Mucosa of descending colon (tissue), 3 donors: ENCODE measurements around the gene CACNB4. TPM values are rescaled to one million over a fixed set of nuclear protein-coding genes. Genes with fewer than 3 reads are reported as not detected.

Experiments
- ATAC-seq: fragments of 200-7000 bp; cut with Tn5 transposase; one replicate; pipeline ENCODE4 v1.9.1; 2020; ENCODE audit warnings: mild to moderate bottlenecking, moderate library complexity
- DNase-seq, 3 donors: peaks; one replicate each; pipeline ENCODE4 v3.0.0-alpha.2; 2020
- H3K36me3 ChIP-seq: fragments of 200-600 bp; one replicate; pipeline ENCODE4 v1.8.0; 2021; ENCODE audit warnings: low read depth, mild to moderate bottlenecking
- H3K4me1 ChIP-seq: fragments of 200-600 bp; one replicate; pipeline ENCODE4 v1.8.0; 2021; ENCODE audit warnings: low read depth, mild to moderate bottlenecking
- H3K4me3 ChIP-seq: fragments of 200-600 bp; one replicate; pipeline ENCODE4 v1.8.0; 2021; ENCODE audit warnings: mild to moderate bottlenecking
- H3K9me3 ChIP-seq: fragments of 200-600 bp; one replicate; pipeline ENCODE4 v1.8.0; 2021; ENCODE audit warnings: mild to moderate bottlenecking
- intact Hi-C, 2 donors: fragments of 100-400 bp; cut with DNase I in 1 of 2; cut with micrococcal nuclease in 1 of 2; formaldehyde crosslinking; loops; one replicate each; pipeline versions ENCODE4 v1.11.0 to v1.11.1; 2022; cut with DNase I, micrococcal nuclease
- total RNA-seq, 3 donors: library from RNA; stranded (reverse); fragmentation: NEBNext Ultra II Directional in 2 of 3; extraction: Animal tissue kit (Norgen Biotek cat#: 25700) in 2 of 3; gene quantifications; one replicate each; pipeline versions ENCODE4 v1.2.1 to v1.2.4, GENCODE V29; 2021 to 2023
- TF ChIP-seq, protein P1 (sequence below): fragments of 200-600 bp; IDR thresholded peaks from one replicate; pipeline ENCODE4 v1.8.0; 2022; ENCODE audit warnings: antibody characterized with exemption, mild to moderate bottlenecking
- donor health status: DM: no; HTN: no; CAD: no; lungs with moderate emphysema.
- donor health status: DM: no; HTN: no; CAD: no.
- donor health status: DM: no; HTN: yes; CAD: no.

Gene CACNB4
- total RNA-seq, 3 donors from 2014 or later = 1.0 to 1.8 (median 1.4) TPM

DNA sequence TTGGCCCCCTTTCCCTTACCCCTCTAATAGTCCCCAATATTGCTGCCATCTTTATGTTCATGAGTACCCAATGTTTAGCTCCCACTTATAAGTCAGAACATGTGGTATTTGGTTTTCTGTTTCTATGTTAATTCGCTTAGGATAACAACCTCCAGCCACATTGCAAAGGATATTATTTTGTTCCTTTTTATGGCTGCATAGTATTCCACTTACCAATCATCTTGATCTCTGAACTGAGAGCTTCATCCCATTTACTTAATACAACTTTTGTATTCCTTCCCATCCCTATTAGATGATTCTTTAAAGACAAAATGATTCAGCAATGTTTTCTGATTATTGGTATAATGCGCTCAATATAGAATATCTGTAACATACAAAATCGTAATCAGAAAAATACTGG lies 307.3 kb downstream of the CACNB4 start:
- no peaks in the 10 kb centered on the region for H3K4me1 ChIP-seq
- ATAC-seq (no peak), DNase-seq (no peak)
- H3K9me3 ChIP-seq = no peaks in the 10 kb centered on the region
- intact Hi-C loops = no loop called here
- H3K4me3 ChIP-seq = no peak overlapping the region
- TF ChIP-seq, protein P1, sequence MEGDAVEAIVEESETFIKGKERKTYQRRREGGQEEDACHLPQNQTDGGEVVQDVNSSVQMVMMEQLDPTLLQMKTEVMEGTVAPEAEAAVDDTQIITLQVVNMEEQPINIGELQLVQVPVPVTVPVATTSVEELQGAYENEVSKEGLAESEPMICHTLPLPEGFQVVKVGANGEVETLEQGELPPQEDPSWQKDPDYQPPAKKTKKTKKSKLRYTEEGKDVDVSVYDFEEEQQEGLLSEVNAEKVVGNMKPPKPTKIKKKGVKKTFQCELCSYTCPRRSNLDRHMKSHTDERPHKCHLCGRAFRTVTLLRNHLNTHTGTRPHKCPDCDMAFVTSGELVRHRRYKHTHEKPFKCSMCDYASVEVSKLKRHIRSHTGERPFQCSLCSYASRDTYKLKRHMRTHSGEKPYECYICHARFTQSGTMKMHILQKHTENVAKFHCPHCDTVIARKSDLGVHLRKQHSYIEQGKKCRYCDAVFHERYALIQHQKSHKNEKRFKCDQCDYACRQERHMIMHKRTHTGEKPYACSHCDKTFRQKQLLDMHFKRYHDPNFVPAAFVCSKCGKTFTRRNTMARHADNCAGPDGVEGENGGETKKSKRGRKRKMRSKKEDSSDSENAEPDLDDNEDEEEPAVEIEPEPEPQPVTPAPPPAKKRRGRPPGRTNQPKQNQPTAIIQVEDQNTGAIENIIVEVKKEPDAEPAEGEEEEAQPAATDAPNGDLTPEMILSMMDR = no peak
- no peaks in the 10 kb centered on the region for H3K36me3 ChIP-seq

GRCh38 chr2:151790689-151791088 lies 308.2 kb downstream of the CACNB4 start:
- intact Hi-C loops = no loop called here
- no peak for ATAC-seq

DNA sequence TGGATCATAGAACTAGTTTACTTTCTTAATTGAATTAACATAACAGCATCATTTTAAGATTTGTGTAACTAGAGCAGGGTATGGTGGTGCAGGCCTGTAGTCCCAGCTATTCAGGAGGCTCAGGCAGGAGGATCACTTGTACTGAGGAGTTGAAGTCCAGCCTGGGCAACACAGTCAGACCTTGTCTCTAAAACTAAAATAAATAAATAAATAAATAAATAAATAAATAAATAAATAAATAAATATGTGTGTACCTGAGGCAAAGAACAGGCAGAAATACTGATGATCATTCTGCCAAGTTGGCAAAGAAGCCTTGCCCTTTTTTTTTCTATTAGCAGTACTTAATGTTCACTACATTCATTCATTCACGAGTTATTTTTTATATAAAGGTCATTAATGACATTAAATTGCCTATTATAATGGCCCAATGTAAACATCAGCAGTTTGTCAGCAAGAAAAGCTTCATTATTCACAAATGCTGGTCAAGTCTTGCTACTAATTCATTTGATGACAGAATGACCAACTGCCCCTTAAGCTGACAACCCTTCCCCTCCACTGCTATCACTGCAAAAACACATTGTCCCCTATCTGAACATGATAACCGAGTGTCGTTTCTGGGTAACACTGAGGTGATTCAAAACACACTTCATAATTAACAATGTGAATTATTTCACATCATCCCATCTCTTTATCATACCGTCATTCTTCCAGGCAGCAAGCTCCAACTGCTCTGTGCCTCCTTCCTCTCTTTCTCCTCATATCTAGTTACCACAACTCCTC lies 309.6 kb downstream of the CACNB4 start:
- H3K4me1 ChIP-seq = no peaks in the 10 kb centered on the region
- TF ChIP-seq, protein P1 = no peak
- H3K4me3 ChIP-seq = no peak overlapping the region
- ATAC-seq (no peak), DNase-seq (no peak)
- no peaks in the 10 kb centered on the region for H3K9me3 ChIP-seq
- no peaks in the 10 kb centered on the region for H3K36me3 ChIP-seq
- intact Hi-C loops = no loop called here

More at GRCh38 chr2:151790689-151791088, 308.2 kb downstream of the CACNB4 start:
- TF ChIP-seq, protein P1 = no peak
- no peak for DNase-seq
- Histone ChIP-seq H3K4me1 (no peaks in the 10 kb centered on the region), H3K36me3 (no peaks in the 10 kb centered on the region), H3K9me3 (no peaks in the 10 kb centered on the region), H3K4me3 (no peak overlapping the region)

DNA sequence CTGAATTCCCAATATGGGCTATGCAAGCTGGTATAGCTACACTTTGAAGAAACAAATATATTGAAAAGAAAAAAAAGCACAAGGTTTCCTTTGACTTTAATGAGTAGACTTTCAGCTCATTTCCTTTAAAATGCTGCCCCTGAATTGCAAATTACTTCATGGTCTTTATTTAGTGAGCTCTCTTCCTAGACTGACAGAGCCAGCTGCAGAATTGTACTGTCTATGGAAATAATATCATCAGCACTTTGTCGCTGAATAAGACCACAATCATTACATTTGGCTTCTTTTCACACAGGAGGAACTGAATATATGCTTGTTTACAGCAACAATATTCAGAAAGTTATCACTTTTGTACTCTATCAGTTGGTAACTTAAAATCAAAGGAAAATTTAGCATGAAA lies 312.4 kb downstream of the CACNB4 start:
- no peak for DNase-seq
- Histone ChIP-seq H3K4me3 (no peak overlapping the region), H3K36me3 (no peaks in the 10 kb centered on the region), H3K9me3 (no peaks in the 10 kb centered on the region), H3K4me1 (no peaks in the 10 kb centered on the region)
- intact Hi-C loops = no loop called here
- ATAC-seq = no peak
- TF ChIP-seq, protein P1 = no peak

- Histone ChIP-seq H3K4me3 (no peak overlapping the region), H3K36me3 (no peaks in the 10 kb centered on the region), H3K9me3 (no peaks in the 10 kb centered on the region), H3K4me1 (no peaks in the 10 kb centered on the region)
- TF ChIP-seq, protein P1 = no peak
- intact Hi-C loops = no loop called here
- DNase-seq = no peak
- ATAC-seq = no peak
Observed at GRCh38 chr2:151786077-151786476, 312.8 kb downstream of the CACNB4 start.
